ENCODE results near the gene CACNA1D. TPM values are rescaled to one million over a fixed set of nuclear protein-coding genes. Genes with fewer than 3 reads are reported as not detected.

Gene CACNA1D
- total RNA-seq, 1 donor from 2014 or later: 0.95 TPM

GRCh38 chr3:53787016-53787415, 292.6 kb downstream of the CACNA1D start:
- peaks cover 43% of the 10 kb centered on the region for H3K27me3 Mint-ChIP-seq (ENCODE audit: low read depth)
- no peaks in the 10 kb centered on the region for H3K9me3 Mint-ChIP-seq (ENCODE audit: low read depth)
- H3K27ac Mint-ChIP-seq (ENCODE audit: unreplicated experiment): no peak overlapping the region
- no peak overlapping the region for H3K4me3 Mint-ChIP-seq (ENCODE audit: unreplicated experiment)
- H3K36me3 Mint-ChIP-seq (ENCODE audit: low read depth): no peaks in the 10 kb centered on the region
- no peaks in the 10 kb centered on the region for H3K4me1 Mint-ChIP-seq (ENCODE audit: low read depth)
- TF ChIP-seq CTCF (IDR thresholded peaks at IDR 0.05): no peak
- no peak for DNase-seq (ENCODE audit: low spot score)

- no peak for TF ChIP-seq CTCF (IDR thresholded peaks at IDR 0.05)
- Mint-ChIP-seq H3K27ac (ENCODE audit: unreplicated experiment) (no peak overlapping the region), H3K4me1 (ENCODE audit: low read depth) (no peaks in the 10 kb centered on the region), H3K36me3 (ENCODE audit: low read depth) (no peaks in the 10 kb centered on the region), H3K9me3 (ENCODE audit: low read depth) (no peaks in the 10 kb centered on the region), H3K4me3 (ENCODE audit: unreplicated experiment) (no peak overlapping the region), H3K27me3 (ENCODE audit: low read depth) (peaks cover 41% of the 10 kb centered on the region)
- no peak for DNase-seq (ENCODE audit: low spot score)
Observed at GRCh38 chr3:53788038-53788437, 293.6 kb downstream of the CACNA1D start.

GRCh38 chr3:53789459-53789858, 295.0 kb downstream of the CACNA1D start:
- H3K4me3 Mint-ChIP-seq (ENCODE audit: unreplicated experiment): no peak overlapping the region
- H3K9me3 Mint-ChIP-seq (ENCODE audit: low read depth): no peaks in the 10 kb centered on the region
- no peaks in the 10 kb centered on the region for H3K36me3 Mint-ChIP-seq (ENCODE audit: low read depth)
- no peak overlapping the region for H3K27ac Mint-ChIP-seq (ENCODE audit: unreplicated experiment)
- TF ChIP-seq CTCF (IDR thresholded peaks at IDR 0.05): no peak
- H3K4me1 Mint-ChIP-seq (ENCODE audit: low read depth): no peaks in the 10 kb centered on the region
- peaks cover 32% of the 10 kb centered on the region for H3K27me3 Mint-ChIP-seq (ENCODE audit: low read depth)
- DNase-seq (ENCODE audit: low spot score): no peak

- peaks cover 34% of the 10 kb centered on the region for H3K27me3 Mint-ChIP-seq (ENCODE audit: low read depth)
- DNase-seq (ENCODE audit: low spot score): no peak
- H3K36me3 Mint-ChIP-seq (ENCODE audit: low read depth): no peaks in the 10 kb centered on the region
- no peak overlapping the region for H3K4me3 Mint-ChIP-seq (ENCODE audit: unreplicated experiment)
- H3K9me3 Mint-ChIP-seq (ENCODE audit: low read depth): no peaks in the 10 kb centered on the region
- no peak overlapping the region for H3K27ac Mint-ChIP-seq (ENCODE audit: unreplicated experiment)
- no peak for TF ChIP-seq CTCF (IDR thresholded peaks at IDR 0.05)
- no peaks in the 10 kb centered on the region for H3K4me1 Mint-ChIP-seq (ENCODE audit: low read depth)
Observed at GRCh38 chr3:53790470-53790869, 296.1 kb downstream of the CACNA1D start.

- TF ChIP-seq CTCF (IDR thresholded peaks at IDR 0.05): no peak
- Mint-ChIP-seq H3K27me3 (ENCODE audit: low read depth) (peaks cover 39% of the 10 kb centered on the region), H3K4me3 (ENCODE audit: unreplicated experiment) (no peak overlapping the region), H3K36me3 (ENCODE audit: low read depth) (no peaks in the 10 kb centered on the region), H3K4me1 (ENCODE audit: low read depth) (no peaks in the 10 kb centered on the region), H3K9me3 (ENCODE audit: low read depth) (no peaks in the 10 kb centered on the region), H3K27ac (ENCODE audit: unreplicated experiment) (no peak overlapping the region)
- no peak for DNase-seq (ENCODE audit: low spot score)
Observed at GRCh38 chr3:53791317-53791716, 296.9 kb downstream of the CACNA1D start.
